OCI-LY1 (cell line): ENCODE data around the gene GRAMD1B.

Source experiments
- CTCF ChIP-seq: fragments of 200-600 bp; sonication (generic), shearing (Covaris generic); IDR thresholded peaks from 2 replicates; pipeline ENCODE4 v1.5.1; 2017; ENCODE audit warnings: mild to moderate bottlenecking, antibody characterized with exemption, low read length, moderate library complexity, mixed read lengths
- EZH2 ChIP-seq: fragments of 200-600 bp; sonication (generic), shearing (Covaris generic); IDR thresholded peaks from 2 replicates; pipeline ENCODE4 v1.8.0; 2017; ENCODE audit warnings: borderline replicate concordance, mixed run types, mild to moderate bottlenecking, antibody characterized with exemption, low read length, moderate library complexity, mixed read lengths

DNA sequence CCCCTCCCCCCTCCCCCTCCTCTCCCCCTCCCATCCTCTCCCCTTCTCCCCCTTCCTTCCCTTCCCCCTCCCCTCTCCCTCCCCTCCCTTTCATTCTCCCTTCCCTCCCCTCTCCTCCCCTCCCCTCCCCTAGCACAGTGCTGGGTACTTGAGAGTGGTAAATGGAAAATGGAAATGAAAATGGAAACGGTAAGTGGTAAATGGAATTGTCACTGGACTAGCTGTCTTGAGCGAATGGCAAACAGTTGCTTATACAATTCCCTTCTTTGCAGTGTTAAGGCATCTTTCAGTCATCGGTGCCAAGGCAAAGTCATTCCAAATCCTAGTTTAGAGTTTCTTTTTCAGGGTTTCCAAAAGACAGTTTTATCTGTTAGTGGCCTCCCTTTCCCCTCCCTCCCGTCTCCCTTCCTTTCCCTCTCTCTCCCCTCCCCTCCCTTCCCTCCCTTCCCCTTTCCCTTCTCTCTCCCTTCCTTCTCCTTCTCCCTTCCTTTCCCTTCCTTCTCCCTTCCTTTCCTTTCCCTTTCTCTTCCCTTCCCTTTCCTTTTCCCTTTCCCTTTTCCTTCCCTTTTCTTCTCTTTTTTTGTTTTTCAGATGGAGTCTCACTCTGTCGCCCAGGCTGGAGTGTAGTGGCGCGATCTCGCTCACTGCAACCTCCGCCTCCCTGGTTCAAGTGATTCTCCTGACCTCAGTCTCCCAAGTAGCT, 47.3 kb downstream of the GRAMD1B start:
- no peak for TF ChIP-seq CTCF
- no peak for TF ChIP-seq EZH2
